Endometrial microvascular endothelial cells (primary cell): Measurements from ENCODE around the gene ADCYAP1R1. TPM values are rescaled to one million over a fixed set of nuclear protein-coding genes. Genes with fewer than 3 reads are reported as not detected.
"Not testable (repeated sequence)": the region's sequence is repeated elsewhere in the genome, so short reads cannot be mapped to it uniquely, and the experiment has no call there.

ENCODE experiments used
- in situ Hi-C: cut with HindIII; loops from 2 replicates; pipeline ENCODE4 v1.10.0; 2017; ENCODE audit warnings: low sequenced_read_pairs, low pct_unique_long_range_greater_than_20kb; ENCODE audit errors: inconsistent ontology term
- total RNA-seq: library from RNA; depleted of rRNA; stranded (reverse); fragments of >200 nt; gene quantifications from one replicate; pipeline ENCODE4 v1.2.3, GENCODE V29; 2015; ENCODE audit errors: inconsistent ontology term

The ADCYAP1R1 gene
- total RNA-seq, 1 donor from 2014 or later, result not detected

DNA sequence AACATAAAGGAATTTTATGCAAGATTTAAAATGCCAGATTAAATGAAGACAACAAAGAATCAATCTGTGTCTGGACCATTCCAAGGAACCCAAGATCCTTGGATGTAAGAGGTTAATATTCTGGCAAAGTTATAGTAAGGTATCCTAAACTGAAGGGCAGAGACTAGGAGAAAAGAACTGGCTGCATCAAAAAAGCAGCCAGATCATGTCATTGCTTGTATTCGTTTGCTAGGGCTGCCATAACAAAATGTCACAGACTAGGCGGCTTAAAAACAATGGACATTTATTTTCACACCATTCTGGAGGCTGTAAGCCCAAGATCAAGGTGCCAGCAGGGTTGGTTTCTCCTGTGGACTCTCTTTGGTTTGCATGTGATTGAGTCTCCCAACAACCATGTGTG lies 99.7 kb downstream of the ADCYAP1R1 start:
- in situ Hi-C loops, result no loop called here

GRCh38 chr7:31153318-31153717 lies 101.2 kb downstream of the ADCYAP1R1 start:
- in situ Hi-C loops, result not testable (repeated sequence)

GRCh38 chr7:31160941-31161340 lies 108.8 kb downstream of the ADCYAP1R1 start:
- in situ Hi-C loops, result no loop called here

Other genes with a start within 250 kb of the ADCYAP1R1 start
- 1.0 TPM for gene AQP1, start 140.5 kb upstream of the ADCYAP1R1 start, total RNA-seq
- gene GHRHR, start 88.4 kb upstream of the ADCYAP1R1 start, total RNA-seq, result not detected